ENCODE data around the gene BACH2.

GRCh38 chr6:90004511-90004910 lies 292.1 kb downstream of the BACH2 start:
- no peak for TF ChIP-seq CTCF (optimal IDR thresholded peaks at IDR 0.05 in 1 of 3, IDR thresholded peaks at IDR 0.05 in 1 of 3, conservative IDR thresholded peaks at IDR 0.05 in 1 of 3; ENCODE audit: extremely low read depth in 1 of 3, insufficient read depth in 2 of 3, low read length in 3 of 3)
- TF ChIP-seq EZH2 (IDR thresholded peaks at IDR 0.05; ENCODE audit: low read length): no peak

All from keratinocyte (primary cell).